ENCODE measurements around the gene MS4A7. TPM values are rescaled to one million over a fixed set of nuclear protein-coding genes. Genes with fewer than 3 reads are reported as not detected.
"Not testable (repeated sequence)": the region's sequence is repeated elsewhere in the genome, so short reads cannot be mapped to it uniquely, and the experiment has no call there.

The MS4A7 gene
- total RNA-seq, 4 donors from 2014 or later, result 88.0 to 222 (median 103) TPM

DNA sequence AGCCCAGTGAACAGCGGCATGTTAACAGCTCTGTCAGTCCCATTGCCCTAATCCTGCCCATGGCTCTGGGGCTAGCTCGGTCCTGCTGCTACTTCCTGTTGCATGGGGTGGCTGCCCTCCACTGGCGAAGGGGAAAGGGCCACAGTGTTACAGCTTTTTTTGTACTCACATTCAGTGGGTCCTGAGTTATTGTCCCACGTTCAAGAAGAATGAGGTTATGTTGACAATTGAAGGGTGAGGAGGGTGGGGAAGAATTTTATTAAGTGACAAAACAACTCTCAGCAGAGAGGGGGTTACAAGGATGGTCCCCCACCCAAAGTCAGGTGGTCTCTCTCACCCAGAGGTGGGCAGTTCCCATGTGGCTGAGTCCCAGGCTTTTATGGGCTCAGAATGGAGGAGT is 17.7 kb upstream of the MS4A7 start:
- ATAC-seq (ENCODE audit: low FRiP score) (no peak), DNase-seq (ENCODE audit: low spot score) (no peak)
- no peak for TF ChIP-seq CTCF (IDR thresholded peaks at IDR 0.05)

DNA sequence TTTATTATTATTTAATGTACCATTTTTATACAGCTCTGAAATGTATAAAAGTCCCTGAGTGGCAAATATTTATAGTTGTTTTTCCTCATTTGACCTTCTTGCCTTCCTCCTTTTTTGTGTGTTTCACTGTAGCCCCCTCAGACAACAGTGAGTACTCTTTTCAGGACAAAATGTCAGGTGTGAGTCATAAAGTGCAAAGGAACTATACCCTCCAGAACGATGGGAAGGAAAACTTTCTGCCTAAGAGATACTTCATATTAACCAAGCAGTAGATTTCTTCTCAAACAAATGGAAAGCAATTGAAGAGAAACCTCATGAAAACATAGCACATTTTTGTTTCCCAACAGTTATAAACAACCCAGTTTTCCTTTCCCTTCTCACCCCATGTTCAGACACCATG is 16.1 kb upstream of the MS4A7 start:
- ATAC-seq (ENCODE audit: low FRiP score) (no peak), DNase-seq (ENCODE audit: low spot score) (no peak)

DNA sequence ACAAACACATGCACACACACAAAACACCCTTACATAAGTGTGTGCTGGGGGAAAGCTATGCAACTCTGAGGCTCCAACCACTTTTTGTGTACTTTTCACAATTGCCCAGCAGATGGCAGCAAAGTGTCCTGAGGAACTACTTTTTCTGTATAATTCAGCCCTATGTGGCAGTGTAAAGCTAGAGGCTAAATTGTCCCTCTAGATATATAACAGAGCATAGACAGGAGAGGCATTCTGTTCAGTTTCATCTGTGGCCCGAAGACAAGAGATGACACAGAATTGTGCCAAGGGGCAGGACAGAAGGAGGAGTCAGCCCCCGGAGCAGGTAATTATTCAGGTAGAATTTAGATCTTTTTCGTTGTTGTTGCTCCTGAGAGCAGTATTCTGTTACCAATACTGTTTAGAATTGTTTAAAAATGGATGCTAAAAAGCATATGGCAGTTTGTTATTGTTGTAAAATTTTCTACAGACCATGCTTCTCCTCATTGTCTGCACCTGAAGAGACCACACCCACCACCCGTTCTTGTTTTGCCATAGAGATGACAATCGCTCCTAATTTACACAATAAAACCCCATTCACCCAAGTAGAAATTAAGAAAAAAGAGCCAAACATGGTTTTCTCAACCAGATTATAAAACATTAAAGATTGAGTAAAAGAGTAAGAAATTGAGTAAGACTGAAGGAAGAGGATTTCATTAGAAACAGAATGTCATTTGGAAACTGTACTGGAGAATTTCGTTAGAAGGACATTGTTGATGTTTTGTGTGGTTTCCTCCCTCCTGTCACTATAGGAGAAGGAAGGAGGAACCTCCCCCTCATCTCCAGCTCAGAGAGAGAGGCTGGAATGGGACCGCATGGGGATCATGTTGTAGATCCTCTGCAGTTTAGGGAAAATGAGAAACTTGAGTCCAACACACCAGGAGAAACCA is 14.5 kb upstream of the MS4A7 start:
- peak in 1 of 3 donors; percentile 4 for TF ChIP-seq CTCF (IDR thresholded peaks at IDR 0.05)
- DNase-seq (ENCODE audit: low spot score) (no peak), ATAC-seq (ENCODE audit: low FRiP score) (peak; percentile 48)

More for the DNA sequence above, 16.1 kb upstream of the MS4A7 start:
- TF ChIP-seq CTCF (IDR thresholded peaks at IDR 0.05), result no peak

- not testable (repeated sequence) for DNase-seq (ENCODE audit: low spot score); ATAC-seq (ENCODE audit: low FRiP score)
Observed at GRCh38 chr11:60366262-60366904, 11.9 kb upstream of the MS4A7 start.

- no peak for TF ChIP-seq CTCF (IDR thresholded peaks at IDR 0.05)
- DNase-seq (ENCODE audit: low spot score) (no peak), ATAC-seq (ENCODE audit: low FRiP score) (no peak)
Observed at GRCh38 chr11:60367009-60367408, 11.3 kb upstream of the MS4A7 start.

GRCh38 chr11:60367896-60368295 is 10.4 kb upstream of the MS4A7 start:
- DNase-seq (ENCODE audit: low spot score) (no peak), ATAC-seq (ENCODE audit: low FRiP score) (no peak)
- no peak for TF ChIP-seq CTCF (IDR thresholded peaks at IDR 0.05)

- TF ChIP-seq CTCF (IDR thresholded peaks at IDR 0.05), result no peak
- ATAC-seq (ENCODE audit: low FRiP score), result no peak
- DNase-seq (ENCODE audit: low spot score), result no peak
Observed at GRCh38 chr11:60370252-60370810, 8.0 kb upstream of the MS4A7 start.
